Stomach smooth muscle (tissue), 2 donors: ENCODE measurements around the gene ZFR2.

Experiments used
- H3K27ac ChIP-seq: one replicate; pipeline ENCODE4 v1.7.0; 2013; ENCODE audit warnings: mild to moderate bottlenecking, low read length, inconsistent platforms
- H3K27me3 ChIP-seq, 2 donors: one replicate each; pipeline ENCODE4 v1.7.0; 2013; ENCODE audit warnings: low read length in 2 of 2; ENCODE audit not compliant: insufficient read depth in 2 of 2, control insufficient read depth in 1 of 2
- H3K36me3 ChIP-seq, 2 donors: one replicate each; pipeline ENCODE4 v1.7.0; 2013; ENCODE audit warnings: low read length in 2 of 2; ENCODE audit not compliant: control insufficient read depth in 2 of 2, insufficient read depth in 2 of 2
- H3K4me1 ChIP-seq: one replicate; pipeline ENCODE4 v1.7.0; 2013; ENCODE audit warnings: low read length; ENCODE audit not compliant: control insufficient read depth, insufficient read depth
- H3K4me3 ChIP-seq, 2 donors: one replicate each; pipeline ENCODE4 v1.7.0; 2013; ENCODE audit warnings: low read length in 2 of 2
- H3K9ac ChIP-seq, 2 donors: one replicate each; pipeline ENCODE4 v1.7.0; 2013; ENCODE audit warnings: low read length in 2 of 2, mild to moderate bottlenecking in 1 of 2
- H3K9me3 ChIP-seq, 2 donors: one replicate each; pipeline ENCODE4 v1.7.0; 2013; ENCODE audit warnings: low read length in 2 of 2; ENCODE audit not compliant: control insufficient read depth in 2 of 2
- donor health status: healthy.
- donor health status: Pancreatic carcinoma.

Gene ZFR2

GRCh38 chr19:3778899-3779723 is 89.7 kb downstream of the ZFR2 start:
- H3K27me3 ChIP-seq = peaks cover 4 to 9% of the 10 kb centered on the region in 2 donors
- peaks cover 11 to 17% of the 10 kb centered on the region in 2 donors for H3K9me3 ChIP-seq
- H3K36me3 ChIP-seq = no peaks in the 10 kb centered on the region
- H3K9ac ChIP-seq = no peak overlapping the region
- H3K4me3 ChIP-seq = no peak overlapping the region
- no peaks in the 10 kb centered on the region for H3K4me1 ChIP-seq
- H3K27ac ChIP-seq = no peak overlapping the region

- peaks cover 11 to 17% of the 10 kb centered on the region in 2 donors for H3K9me3 ChIP-seq
- H3K27ac ChIP-seq = no peak overlapping the region
- H3K9ac ChIP-seq = no peak overlapping the region
- peaks cover 3% of the 10 kb centered on the region in 2 donors for H3K27me3 ChIP-seq
- no peaks in the 10 kb centered on the region for H3K36me3 ChIP-seq
- no peaks in the 10 kb centered on the region for H3K4me1 ChIP-seq
- H3K4me3 ChIP-seq = no peak overlapping the region
Measured at GRCh38 chr19:3778104-3778867, 90.6 kb downstream of the ZFR2 start.

- peaks cover 6% of the 10 kb centered on the region in 2 donors for H3K9me3 ChIP-seq
- no peak overlapping the region for H3K27ac ChIP-seq
- H3K4me3 ChIP-seq = no peak overlapping the region
- H3K36me3 ChIP-seq = no peaks in the 10 kb centered on the region
- H3K9ac ChIP-seq = no peak overlapping the region
- no peaks in the 10 kb centered on the region for H3K4me1 ChIP-seq
- peaks cover 0 to 3% of the 10 kb centered on the region in 2 donors for H3K27me3 ChIP-seq
Measured at GRCh38 chr19:3776479-3777040, 92.3 kb downstream of the ZFR2 start.

DNA sequence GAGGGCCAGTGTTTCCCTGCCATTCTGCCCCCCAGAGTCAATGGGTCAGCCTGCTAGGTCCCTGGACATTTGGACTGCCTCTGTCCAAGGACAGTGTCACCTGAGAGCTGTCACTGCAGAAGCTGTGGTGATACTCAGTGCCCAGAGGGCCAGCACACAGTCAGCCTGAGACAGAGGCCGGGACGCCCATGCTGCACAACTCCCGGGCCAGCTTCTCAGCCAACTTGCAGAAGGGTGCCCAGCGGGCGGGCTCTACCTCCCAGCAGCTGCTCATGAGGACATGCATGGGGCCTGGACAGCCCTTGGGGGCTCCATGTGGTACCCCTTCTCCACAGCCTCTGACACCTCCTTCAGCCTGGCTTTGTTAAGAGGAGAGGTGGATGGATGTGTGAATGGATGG is 93.0 kb downstream of the ZFR2 start:
- Histone ChIP-seq H3K36me3 (no peaks in the 10 kb centered on the region), H3K9me3 (peaks cover 0 to under 1% of the 10 kb centered on the region in 2 donors), H3K4me3 (no peak overlapping the region), H3K27me3 (peaks cover 0 to 3% of the 10 kb centered on the region in 2 donors), H3K4me1 (no peaks in the 10 kb centered on the region), H3K27ac (no peak overlapping the region), H3K9ac (no peak overlapping the region)

DNA sequence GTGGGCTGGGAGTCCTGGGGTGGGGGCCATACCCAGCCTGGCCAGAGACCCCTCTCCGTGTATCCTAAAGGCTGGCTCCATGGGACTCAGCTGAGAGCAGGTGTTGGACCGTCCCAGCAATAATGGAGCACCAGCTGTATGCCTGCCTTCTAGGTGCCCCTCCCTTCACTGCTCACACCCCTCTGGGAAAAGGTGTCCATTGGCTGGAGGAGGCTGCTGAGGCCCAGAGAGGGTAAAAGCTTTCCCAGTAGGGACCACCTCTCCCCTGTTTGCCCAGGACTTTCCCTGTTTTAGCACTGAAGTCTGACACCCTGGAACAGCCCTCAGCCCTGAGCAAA is 93.5 kb downstream of the ZFR2 start:
- Histone ChIP-seq H3K27me3 (peaks cover 0 to 3% of the 10 kb centered on the region in 2 donors), H3K9ac (no peak overlapping the region), H3K27ac (no peak overlapping the region), H3K9me3 (no peaks in the 10 kb centered on the region), H3K36me3 (no peaks in the 10 kb centered on the region), H3K4me1 (no peaks in the 10 kb centered on the region), H3K4me3 (no peak overlapping the region)

- Histone ChIP-seq H3K36me3 (no peaks in the 10 kb centered on the region), H3K27me3 (peaks cover 0 to 3% of the 10 kb centered on the region in 2 donors), H3K4me3 (no peak overlapping the region), H3K9ac (no peak overlapping the region), H3K4me1 (no peaks in the 10 kb centered on the region), H3K9me3 (no peaks in the 10 kb centered on the region), H3K27ac (no peak overlapping the region)
Measured at GRCh38 chr19:3774621-3775373, 94.0 kb downstream of the ZFR2 start.

DNA sequence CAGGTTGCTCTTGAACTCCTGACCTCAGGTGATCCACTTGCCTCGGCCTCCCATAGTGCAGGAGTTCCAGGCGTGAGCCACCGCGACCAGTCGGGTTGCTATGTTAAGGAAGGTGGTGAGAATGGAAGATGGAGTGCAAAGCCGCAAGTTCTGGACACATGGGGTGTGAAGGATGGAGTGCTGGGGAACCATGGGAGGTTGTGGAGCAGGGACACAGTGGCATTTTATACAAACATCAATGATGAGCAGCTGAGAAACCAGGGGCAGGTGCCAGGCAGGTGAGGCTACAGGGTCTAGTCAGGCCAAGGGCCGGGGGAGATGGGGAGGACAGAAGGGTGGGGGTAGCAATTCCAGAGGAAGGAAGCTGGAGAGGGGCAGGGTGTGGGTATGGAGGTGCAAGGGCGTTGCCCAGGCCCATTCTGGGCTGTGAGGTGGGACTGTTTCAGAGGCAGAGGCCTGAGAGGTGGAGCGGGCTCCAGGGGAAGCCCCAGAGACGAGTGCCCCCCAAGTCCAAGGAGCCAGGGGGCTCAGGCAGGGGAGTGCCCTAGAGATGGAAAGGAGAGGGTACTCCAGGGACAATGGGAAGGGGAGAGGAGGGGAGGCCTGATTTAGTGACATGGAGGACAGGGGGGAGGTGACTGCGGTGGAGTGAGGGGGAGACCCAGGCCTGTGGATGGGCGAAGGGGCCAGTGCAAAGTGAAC is 94.9 kb downstream of the ZFR2 start:
- peaks cover 0 to 3% of the 10 kb centered on the region in 2 donors for H3K27me3 ChIP-seq
- no peak overlapping the region for H3K27ac ChIP-seq
- peaks cover 0 to 2% of the 10 kb centered on the region in 2 donors for H3K36me3 ChIP-seq
- H3K9ac ChIP-seq = no peak overlapping the region
- H3K4me3 ChIP-seq = no peak overlapping the region
- no peaks in the 10 kb centered on the region for H3K4me1 ChIP-seq
- no peaks in the 10 kb centered on the region for H3K9me3 ChIP-seq

DNA sequence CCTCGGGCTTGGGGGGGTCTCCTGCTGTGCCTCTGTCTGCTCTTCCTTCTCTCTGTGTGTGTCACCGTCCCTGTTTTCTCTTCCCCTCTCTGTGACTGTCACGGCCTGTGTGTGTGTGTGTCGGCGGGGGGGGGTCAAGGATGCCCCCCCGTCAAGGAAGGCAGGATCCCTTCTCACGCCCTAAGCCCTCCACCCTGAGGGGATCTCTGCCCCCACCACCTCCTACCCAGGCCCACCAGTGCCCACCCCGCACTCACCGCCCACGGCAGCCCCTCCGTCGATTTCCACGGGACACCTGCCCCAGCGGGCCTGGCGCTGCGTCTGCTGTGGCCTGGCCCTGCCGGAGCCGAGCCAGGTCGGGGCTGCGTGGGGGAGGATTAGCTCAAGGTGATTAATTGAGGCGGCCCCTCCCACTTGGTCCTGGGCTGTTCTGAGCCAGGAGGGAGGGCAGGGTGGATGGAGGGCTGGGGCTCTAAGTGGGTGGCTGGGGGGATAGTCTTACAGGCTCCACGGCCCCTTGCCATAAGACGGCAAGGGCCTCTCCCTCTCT is 96.9 kb downstream of the ZFR2 start, which contains the start of gene RAX2:
TSS of gene RAX2 (minus strand) at position 323 of the 550 bp plus-strand sequence. CDS start 486 bp downstream, outside the sequence.
- no peaks in the 10 kb centered on the region for H3K9me3 ChIP-seq
- H3K27me3 ChIP-seq = peaks cover 0 to 3% of the 10 kb centered on the region in 2 donors
- H3K27ac ChIP-seq = no peak within 1 kb of the TSS
- no peaks in the 10 kb centered on the region for H3K4me1 ChIP-seq
- peaks cover 2 to 7% of the 10 kb centered on the region in 2 donors for H3K36me3 ChIP-seq
- no peak within 1 kb of the TSS for H3K9ac ChIP-seq
- H3K4me3 ChIP-seq = no peak within 1 kb of the TSS

DNA sequence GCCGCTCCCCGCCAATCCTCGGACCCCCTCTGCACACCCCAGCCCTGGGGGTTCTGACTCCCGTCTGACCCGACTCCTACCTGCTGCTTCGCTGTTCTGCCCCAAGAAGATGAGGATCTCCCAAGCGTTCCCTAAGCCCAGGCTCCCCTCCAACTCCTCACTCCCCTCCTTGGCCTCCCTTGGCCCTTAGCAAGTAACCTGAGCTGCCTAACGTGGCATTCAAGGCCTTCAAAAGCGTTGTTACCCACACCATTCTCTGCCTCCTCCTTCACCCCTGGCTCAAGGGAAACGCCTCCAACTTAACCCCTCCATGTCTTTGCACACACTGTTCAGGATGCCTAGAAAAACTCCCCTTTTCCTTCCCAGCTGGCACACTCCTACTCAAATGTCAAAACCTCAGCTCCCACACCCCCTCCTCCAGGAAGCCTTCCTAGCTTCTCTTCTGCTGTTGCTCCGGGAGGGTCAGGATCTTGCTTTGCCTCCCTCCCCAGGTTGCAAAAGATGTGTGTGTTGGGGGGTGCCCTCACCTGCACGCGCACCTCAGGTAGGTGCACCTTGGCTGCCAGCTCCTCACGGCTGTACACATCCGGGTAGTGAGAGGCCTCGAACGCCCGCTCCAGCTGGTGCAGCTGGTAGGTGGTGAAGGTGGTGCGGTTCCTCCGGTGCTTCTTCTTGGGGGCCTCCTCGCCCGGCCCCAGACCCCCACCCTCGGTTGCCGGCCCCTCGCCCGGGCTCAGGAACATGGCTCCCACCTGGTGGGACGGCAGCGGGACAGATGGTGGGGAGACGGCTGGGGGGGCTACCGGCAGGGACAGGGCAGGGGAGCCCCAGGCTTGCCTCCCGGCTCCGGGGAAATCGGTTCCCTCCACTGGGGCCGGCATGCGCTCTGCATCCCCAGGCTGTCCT is 97.6 kb downstream of the ZFR2 start:
- no peak overlapping the region for H3K27ac ChIP-seq

More for the DNA sequence above, 97.6 kb downstream of the ZFR2 start:
- H3K9ac ChIP-seq = no peak overlapping the region
- H3K9me3 ChIP-seq = no peaks in the 10 kb centered on the region
- H3K27me3 ChIP-seq = peaks cover 0 to 3% of the 10 kb centered on the region in 2 donors
- H3K4me3 ChIP-seq = no peak overlapping the region
- no peaks in the 10 kb centered on the region for H3K4me1 ChIP-seq
- peaks cover 6 to 12% of the 10 kb centered on the region in 2 donors for H3K36me3 ChIP-seq
